HepG2 (cell line): ENCODE data around the gene SSBP4. TPM values are rescaled to one million over a fixed set of nuclear protein-coding genes. Genes with fewer than 3 reads are reported as not detected.
A peak's percentile ranks its signal among the peaks of the same experiment; 100 is the strongest.

ENCODE experiments used
- BCL6 ChIP-seq: IDR thresholded peaks from 2 replicates; pipeline ENCODE4 v1.6.1; 2016; ENCODE audit warnings: missing genetic modification reagents, missing compliant biosample characterization
- CREM ChIP-seq, 2 experiments: sonication (generic) in 1 of 2; formaldehyde crosslinking in 1 of 2; IDR thresholded peaks; 2 replicates each; pipeline versions ENCODE4 v1.4.0 to v1.6.1; 2016 to 2020; ENCODE audit warnings: antibody characterized with exemption in 1 of 2, mild to moderate bottlenecking in 1 of 2, missing genetic modification reagents in 1 of 2
- DDIT3 ChIP-seq: sonication (generic); formaldehyde crosslinking; IDR thresholded peaks from 2 replicates; pipeline ENCODE4 v1.4.0; 2020; ENCODE audit warnings: mild to moderate bottlenecking, missing genetic modification reagents
- DRAP1 ChIP-seq: IDR thresholded peaks from 2 replicates; pipeline ENCODE4 v1.6.1; 2016; ENCODE audit warnings: missing genetic modification reagents, missing compliant biosample characterization
- ETV5 ChIP-seq: IDR thresholded peaks from 2 replicates; pipeline ENCODE4 v1.6.1; 2018; ENCODE audit warnings: missing biosample characterization, missing genetic modification reagents, inconsistent platforms, borderline replicate concordance
- HIC2 ChIP-seq: sonication (generic); formaldehyde crosslinking; IDR thresholded peaks from 2 replicates; pipeline ENCODE4 v1.9.0; 2022; ENCODE audit warnings: low read depth, missing genetic modification reagents
- IKZF1 ChIP-seq: fragments of 450-650 bp; IDR thresholded peaks from 2 replicates; pipeline ENCODE4 v1.7.1; 2016
- SOX6 ChIP-seq, 2 experiments: fragments of 450-650 bp in 1 of 2; sonication (generic) in 1 of 2; formaldehyde crosslinking in 1 of 2; IDR thresholded peaks; 2 replicates each; pipeline versions ENCODE4 v1.4.0 to v1.6.1; 2017 to 2020; ENCODE audit warnings: antibody characterized with exemption in 1 of 2, mild to moderate bottlenecking in 1 of 2, missing genetic modification reagents in 1 of 2
- SP2 ChIP-seq: sonication (generic); formaldehyde crosslinking; IDR thresholded peaks from 2 replicates; pipeline ENCODE4 v1.5.1; 2020; ENCODE audit warnings: mild to moderate bottlenecking, missing genetic modification reagents
- ZNF10 ChIP-seq: sonication (generic); formaldehyde crosslinking; IDR thresholded peaks from 2 replicates; pipeline ENCODE4 v1.4.0; 2020; ENCODE audit warnings: mild to moderate bottlenecking, low read depth, missing genetic modification reagents, borderline replicate concordance
- ZNF12 ChIP-seq: sonication (generic); formaldehyde crosslinking; IDR thresholded peaks from 2 replicates; pipeline ENCODE4 v1.5.0; 2020; ENCODE audit warnings: missing genetic modification reagents
- ZNF451 ChIP-seq: sonication (generic); formaldehyde crosslinking; IDR thresholded peaks from 2 replicates; pipeline ENCODE4 v1.5.0; 2020; ENCODE audit warnings: mild to moderate bottlenecking, missing genetic modification reagents
- ZNF512 ChIP-seq: sonication (generic); formaldehyde crosslinking; IDR thresholded peaks from 2 replicates; pipeline ENCODE4 v1.4.0; 2020; ENCODE audit warnings: mild to moderate bottlenecking, missing genetic modification reagents
- ZNF598 ChIP-seq: sonication (generic); formaldehyde crosslinking; IDR thresholded peaks from 2 replicates; pipeline ENCODE4 v1.5.1; 2020; ENCODE audit warnings: mild to moderate bottlenecking, missing genetic modification reagents, borderline replicate concordance
- ZNF720 ChIP-seq: sonication (generic); formaldehyde crosslinking; IDR thresholded peaks from 2 replicates; pipeline ENCODE4 v1.4.0; 2020; ENCODE audit warnings: missing genetic modification reagents
- ZNF777 ChIP-seq: sonication (generic); formaldehyde crosslinking; IDR thresholded peaks from 2 replicates; pipeline ENCODE4 v1.4.0; 2020; ENCODE audit warnings: missing genetic modification reagents
- polyA plus RNA-seq, 8 experiments: library from polyadenylated mRNA; depleted of rRNA in 3 of 8; stranded (reverse) in 7 of 8; unstranded in 1 of 8; fragments of >200 nt; fragmentation: Illumina TruSeq in 4 of 8; extraction: Trizol in 4 of 8; gene quantifications; 2 replicates each; pipeline versions ENCODE4 v1.2.1 to v1.2.3, GENCODE V29; 2011 to 2016; ENCODE audit warnings: low read depth in 4 of 8, missing spikeins in 1 of 8, mixed read lengths in 1 of 8; ENCODE audit not compliant: insufficient read depth in 1 of 8
- total RNA-seq, 5 experiments: library from RNA; depleted of rRNA; stranded (reverse); fragments of >200 nt; fragmentation: Illumina TruSeq; extraction: Trizol; gene quantifications; 2 replicates each; pipeline ENCODE4 v1.2.3, GENCODE V29; 2016; ENCODE audit warnings: low read depth in 1 of 5
- TF ChIP-seq, protein P1 (sequence below): sonication (generic); formaldehyde crosslinking; IDR thresholded peaks from 2 replicates; pipeline ENCODE4 v1.4.0; 2020; ENCODE audit warnings: low read depth, mild to moderate bottlenecking, missing genetic modification reagents
- TF ChIP-seq, protein P2 (sequence below): sonication (generic); formaldehyde crosslinking; IDR thresholded peaks from 2 replicates; pipeline ENCODE4 v1.8.0; 2023; ENCODE audit warnings: mild to moderate bottlenecking, missing genetic modification reagents
- TF ChIP-seq, protein P3 (sequence below): sonication (generic); formaldehyde crosslinking; IDR thresholded peaks from 2 replicates; pipeline ENCODE4 v1.4.0; 2020; ENCODE audit warnings: missing genetic modification reagents

The SSBP4 gene
- total and polyA plus RNA-seq, 2 of the 13 experiments (the other 11 are each of a cell fraction or from before 2014, with no cell fraction given): 20.8 to 39.5 TPM

DNA sequence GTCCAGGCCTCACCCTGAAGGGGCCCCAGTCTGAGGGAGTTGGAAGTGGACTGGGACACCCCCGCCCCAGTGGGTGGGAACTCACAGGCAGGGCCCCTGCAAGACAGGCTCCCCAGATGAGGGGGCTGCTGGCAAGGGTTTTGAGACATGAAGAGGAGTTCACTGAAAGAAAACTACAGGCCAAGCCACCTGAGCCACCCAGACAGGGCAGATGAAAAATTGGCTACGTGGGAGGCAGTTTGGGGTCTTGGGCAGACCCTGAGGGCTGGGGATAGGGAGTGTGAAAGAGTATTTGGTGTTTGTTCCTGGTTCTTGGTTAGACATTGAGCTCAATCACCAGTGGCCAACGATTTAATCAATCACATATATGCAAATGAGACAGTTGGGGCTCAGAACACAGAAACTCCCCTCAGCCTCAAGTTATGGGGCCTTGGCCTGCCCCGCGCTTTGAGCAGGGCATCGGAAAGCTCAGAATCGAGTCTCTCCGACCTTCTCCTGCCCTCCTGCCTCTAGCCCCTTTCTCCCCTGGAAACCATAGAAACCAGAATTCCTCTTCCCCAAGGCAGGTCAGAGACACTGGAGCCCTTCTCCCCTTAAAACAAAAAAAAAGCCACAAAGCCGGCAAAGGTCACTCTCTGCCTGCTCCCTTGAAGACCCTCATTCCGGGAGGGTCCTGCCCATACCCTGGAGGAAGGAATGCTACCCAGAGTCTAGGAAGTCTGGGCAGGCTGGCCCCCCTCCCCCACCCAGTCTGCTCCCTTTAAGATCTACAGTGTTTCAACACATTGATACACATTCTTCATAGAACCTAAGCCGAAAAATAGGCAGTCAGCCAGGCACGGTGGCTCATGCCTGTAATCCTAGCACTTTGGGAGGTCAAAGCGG is 20.1 kb downstream of the SSBP4 start (continued):
- TF ChIP-seq, protein P1, sequence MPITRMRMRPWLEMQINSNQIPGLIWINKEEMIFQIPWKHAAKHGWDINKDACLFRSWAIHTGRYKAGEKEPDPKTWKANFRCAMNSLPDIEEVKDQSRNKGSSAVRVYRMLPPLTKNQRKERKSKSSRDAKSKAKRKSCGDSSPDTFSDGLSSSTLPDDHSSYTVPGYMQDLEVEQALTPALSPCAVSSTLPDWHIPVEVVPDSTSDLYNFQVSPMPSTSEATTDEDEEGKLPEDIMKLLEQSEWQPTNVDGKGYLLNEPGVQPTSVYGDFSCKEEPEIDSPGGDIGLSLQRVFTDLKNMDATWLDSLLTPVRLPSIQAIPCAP (CRISPR knock-in tag): no peak
- TF ChIP-seq ZNF777 (no peak; the same call in 1 of the 2 replicates), SOX6 (IDR thresholded peaks at IDR 0.05) (no peak), SOX6 (CRISPR knock-in tag; IDR thresholded peaks at IDR 0.05) (no peak), BCL6 (CRISPR knock-in tag) (0 out of 2 replicates have a peak, but pooled peaks have one; percentile 18), ZNF598 (CRISPR knock-in tag) (no peak), ZNF720 (CRISPR knock-in tag) (no peak), ZNF512 (CRISPR knock-in tag) (no peak), DDIT3 (CRISPR knock-in tag) (no peak), DRAP1 (CRISPR knock-in tag) (no peak), SP2 (no peak), ZNF12 (CRISPR knock-in tag) (no peak), ZNF10 (no peak), ZNF451 (no peak), CREM (IDR thresholded peaks at IDR 0.05) (no peak), CREM (CRISPR knock-in tag; IDR thresholded peaks at IDR 0.05) (no peak), IKZF1 (no peak), ETV5 (CRISPR knock-in tag) (no peak), HIC2 (CRISPR knock-in tag) (no peak)
- TF ChIP-seq, protein P2, sequence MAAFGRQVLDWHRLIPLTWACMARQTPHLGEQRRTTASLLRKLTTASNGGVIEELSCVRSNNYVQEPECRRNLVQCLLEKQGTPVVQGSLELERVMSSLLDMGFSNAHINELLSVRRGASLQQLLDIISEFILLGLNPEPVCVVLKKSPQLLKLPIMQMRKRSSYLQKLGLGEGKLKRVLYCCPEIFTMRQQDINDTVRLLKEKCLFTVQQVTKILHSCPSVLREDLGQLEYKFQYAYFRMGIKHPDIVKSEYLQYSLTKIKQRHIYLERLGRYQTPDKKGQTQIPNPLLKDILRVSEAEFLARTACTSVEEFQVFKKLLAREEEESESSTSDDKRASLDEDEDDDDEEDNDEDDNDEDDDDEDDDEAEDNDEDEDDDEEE (CRISPR knock-in tag): no peak
- TF ChIP-seq, protein P3, sequence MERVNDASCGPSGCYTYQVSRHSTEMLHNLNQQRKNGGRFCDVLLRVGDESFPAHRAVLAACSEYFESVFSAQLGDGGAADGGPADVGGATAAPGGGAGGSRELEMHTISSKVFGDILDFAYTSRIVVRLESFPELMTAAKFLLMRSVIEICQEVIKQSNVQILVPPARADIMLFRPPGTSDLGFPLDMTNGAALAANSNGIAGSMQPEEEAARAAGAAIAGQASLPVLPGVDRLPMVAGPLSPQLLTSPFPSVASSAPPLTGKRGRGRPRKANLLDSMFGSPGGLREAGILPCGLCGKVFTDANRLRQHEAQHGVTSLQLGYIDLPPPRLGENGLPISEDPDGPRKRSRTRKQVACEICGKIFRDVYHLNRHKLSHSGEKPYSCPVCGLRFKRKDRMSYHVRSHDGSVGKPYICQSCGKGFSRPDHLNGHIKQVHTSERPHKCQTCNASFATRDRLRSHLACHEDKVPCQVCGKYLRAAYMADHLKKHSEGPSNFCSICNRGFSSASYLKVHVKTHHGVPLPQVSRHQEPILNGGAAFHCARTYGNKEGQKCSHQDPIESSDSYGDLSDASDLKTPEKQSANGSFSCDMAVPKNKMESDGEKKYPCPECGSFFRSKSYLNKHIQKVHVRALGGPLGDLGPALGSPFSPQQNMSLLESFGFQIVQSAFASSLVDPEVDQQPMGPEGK (CRISPR knock-in tag): peak; percentile 40; the same call in 1 of the 2 replicates
